Measurements from ENCODE around the gene TNFRSF14.

DNA sequence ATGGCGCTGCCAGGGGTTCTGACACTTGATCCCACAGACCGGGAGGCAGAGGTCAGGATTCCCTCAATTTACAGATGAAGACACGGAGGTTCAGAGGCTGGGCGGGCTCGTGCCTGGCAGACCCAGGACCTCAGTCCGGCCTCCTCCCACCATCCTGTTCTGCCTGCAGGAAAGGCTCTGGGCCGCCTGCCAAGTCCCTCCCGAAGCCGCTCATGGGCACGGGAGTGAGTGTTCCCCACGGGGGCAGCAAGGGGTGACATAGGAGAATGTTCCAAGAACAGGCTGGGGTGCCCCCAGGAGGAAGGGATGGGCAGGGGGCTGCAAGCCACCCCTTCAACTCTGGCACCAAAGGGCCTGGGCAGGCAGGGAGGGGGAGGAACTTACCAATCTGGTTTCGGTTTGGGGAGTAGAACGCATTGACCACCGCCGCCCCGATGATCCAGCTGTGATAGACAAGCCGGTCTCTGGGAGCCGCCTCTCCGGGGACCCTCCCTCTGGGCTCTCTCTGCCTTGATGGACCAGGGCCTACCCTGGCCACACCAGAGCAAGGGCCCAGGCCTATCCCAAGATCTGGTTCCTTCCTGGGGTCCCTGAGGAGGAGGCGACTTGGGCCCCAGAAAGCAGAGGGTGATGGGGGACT, 38.0 kb downstream of the TNFRSF14 start:
- TF ChIP-seq, protein P1, sequence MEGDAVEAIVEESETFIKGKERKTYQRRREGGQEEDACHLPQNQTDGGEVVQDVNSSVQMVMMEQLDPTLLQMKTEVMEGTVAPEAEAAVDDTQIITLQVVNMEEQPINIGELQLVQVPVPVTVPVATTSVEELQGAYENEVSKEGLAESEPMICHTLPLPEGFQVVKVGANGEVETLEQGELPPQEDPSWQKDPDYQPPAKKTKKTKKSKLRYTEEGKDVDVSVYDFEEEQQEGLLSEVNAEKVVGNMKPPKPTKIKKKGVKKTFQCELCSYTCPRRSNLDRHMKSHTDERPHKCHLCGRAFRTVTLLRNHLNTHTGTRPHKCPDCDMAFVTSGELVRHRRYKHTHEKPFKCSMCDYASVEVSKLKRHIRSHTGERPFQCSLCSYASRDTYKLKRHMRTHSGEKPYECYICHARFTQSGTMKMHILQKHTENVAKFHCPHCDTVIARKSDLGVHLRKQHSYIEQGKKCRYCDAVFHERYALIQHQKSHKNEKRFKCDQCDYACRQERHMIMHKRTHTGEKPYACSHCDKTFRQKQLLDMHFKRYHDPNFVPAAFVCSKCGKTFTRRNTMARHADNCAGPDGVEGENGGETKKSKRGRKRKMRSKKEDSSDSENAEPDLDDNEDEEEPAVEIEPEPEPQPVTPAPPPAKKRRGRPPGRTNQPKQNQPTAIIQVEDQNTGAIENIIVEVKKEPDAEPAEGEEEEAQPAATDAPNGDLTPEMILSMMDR (IDR thresholded peaks at IDR 0.05) = no peak
- no peak for TF ChIP-seq ZFX (IDR thresholded peaks at IDR 0.05; ENCODE audit: borderline replicate concordance)

All from 22Rv1 (cell line).